ENCODE results near the gene IL23A. TPM values are rescaled to one million over a fixed set of nuclear protein-coding genes. Genes with fewer than 3 reads are reported as not detected.

IL23A gene
- total and polyA plus RNA-seq, 2 of the 13 experiments (the other 11 are each of a cell fraction or from before 2014, with no cell fraction given): 0.33 to 0.35 TPM

DNA sequence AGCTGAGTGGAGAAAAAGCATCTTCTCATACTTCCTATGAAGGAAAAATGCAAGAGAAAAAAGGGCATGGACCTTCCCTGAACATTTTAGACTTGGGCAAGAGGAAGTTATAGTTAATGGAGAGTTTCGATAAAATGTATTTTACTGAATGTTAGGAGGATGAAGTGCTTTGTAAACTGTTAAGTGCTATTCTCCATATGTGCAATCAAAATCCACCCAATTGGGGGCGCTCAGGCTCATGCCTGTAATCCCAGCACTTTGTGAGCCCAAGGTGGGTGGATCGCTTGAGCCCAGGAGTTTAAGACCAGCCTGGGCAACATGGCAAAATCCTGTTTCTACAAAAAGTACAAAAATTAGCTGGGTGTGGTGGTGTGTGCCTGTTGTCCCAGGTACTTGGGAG, 21.0 kb upstream of the IL23A start:
- intact Hi-C loops (cut with micrococcal nuclease; ENCODE audit: unreplicated experiment): loop anchor here (2.0 kb wide), 1 partner anchor 17 kb away; the partner anchor contains the start of gene CS
- Histone ChIP-seq H3K4me2 (ENCODE audit: low read depth, low read length) (no peak overlapping the region), H3K4me3 (replicated peaks in 1 of 3; ENCODE audit: insufficient read depth in 1 of 3, low read depth in 2 of 3, low read length in 3 of 3) (no peak overlapping the region), H3K36me3 (replicated peaks in 1 of 2; ENCODE audit: control insufficient read depth in 1 of 2, insufficient read depth in 2 of 2, low read length in 2 of 2) (peaks cover 4 to 17% of the 10 kb centered on the region in 2 experiments; a peak in 3 of 5 replicates), H3K9me3 (ENCODE audit: low read length) (no peaks in the 10 kb centered on the region), H3K79me2 (ENCODE audit: insufficient read depth, low read length) (peaks cover 17% of the 10 kb centered on the region), H2AFZ (ENCODE audit: low read length) (no peak overlapping the region), H3K27me3 (ENCODE audit: control insufficient read depth in 1 of 2, insufficient read depth in 2 of 2, low read length in 2 of 2) (no peaks in the 10 kb centered on the region; a peak in 1 of 5 replicates), H3K4me1 (ENCODE audit: insufficient read depth, low read length) (peaks cover 24% of the 10 kb centered on the region), H3K9ac (ENCODE audit: insufficient read depth, low read depth, low read length) (no peak overlapping the region), H4K20me1 (ENCODE audit: insufficient read depth, low read length) (no peaks in the 10 kb centered on the region), H3K27ac (ENCODE audit: extremely low read length, insufficient read depth, low read length) (no peak overlapping the region)
- in situ Hi-C loops (cut with HindIII; ENCODE audit: extremely low pct_ligation_motif_present, low pct_unique_long_range_greater_than_20kb): loop anchor here (5.0 kb wide), 1 partner anchor 145 kb away; no protein-coding TSS in a partner anchor
- WGBS (ENCODE audit: low lambda C conversion rate): 94% methylated on average over 3 of the region's 3 CpGs
- CTCF ChIA-PET (ENCODE audit: low intra/inter-chr PET ratio, low total read pairs): no interaction called here
- TF ChIP-seq, protein P1, sequence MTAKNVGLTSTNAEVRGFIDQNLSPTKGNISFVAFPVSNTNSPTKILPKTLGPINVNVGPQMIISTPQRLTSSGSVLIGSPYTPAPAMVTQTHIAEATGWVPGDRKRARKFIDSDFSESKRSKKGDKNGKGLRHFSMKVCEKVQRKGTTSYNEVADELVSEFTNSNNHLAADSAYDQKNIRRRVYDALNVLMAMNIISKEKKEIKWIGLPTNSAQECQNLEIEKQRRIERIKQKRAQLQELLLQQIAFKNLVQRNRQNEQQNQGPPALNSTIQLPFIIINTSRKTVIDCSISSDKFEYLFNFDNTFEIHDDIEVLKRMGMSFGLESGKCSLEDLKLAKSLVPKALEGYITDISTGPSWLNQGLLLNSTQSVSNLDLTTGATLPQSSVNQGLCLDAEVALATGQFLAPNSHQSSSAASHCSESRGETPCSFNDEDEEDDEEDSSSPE (CRISPR knock-in tag; IDR thresholded peaks at IDR 0.05): no peak
- TF ChIP-seq, protein P2, sequence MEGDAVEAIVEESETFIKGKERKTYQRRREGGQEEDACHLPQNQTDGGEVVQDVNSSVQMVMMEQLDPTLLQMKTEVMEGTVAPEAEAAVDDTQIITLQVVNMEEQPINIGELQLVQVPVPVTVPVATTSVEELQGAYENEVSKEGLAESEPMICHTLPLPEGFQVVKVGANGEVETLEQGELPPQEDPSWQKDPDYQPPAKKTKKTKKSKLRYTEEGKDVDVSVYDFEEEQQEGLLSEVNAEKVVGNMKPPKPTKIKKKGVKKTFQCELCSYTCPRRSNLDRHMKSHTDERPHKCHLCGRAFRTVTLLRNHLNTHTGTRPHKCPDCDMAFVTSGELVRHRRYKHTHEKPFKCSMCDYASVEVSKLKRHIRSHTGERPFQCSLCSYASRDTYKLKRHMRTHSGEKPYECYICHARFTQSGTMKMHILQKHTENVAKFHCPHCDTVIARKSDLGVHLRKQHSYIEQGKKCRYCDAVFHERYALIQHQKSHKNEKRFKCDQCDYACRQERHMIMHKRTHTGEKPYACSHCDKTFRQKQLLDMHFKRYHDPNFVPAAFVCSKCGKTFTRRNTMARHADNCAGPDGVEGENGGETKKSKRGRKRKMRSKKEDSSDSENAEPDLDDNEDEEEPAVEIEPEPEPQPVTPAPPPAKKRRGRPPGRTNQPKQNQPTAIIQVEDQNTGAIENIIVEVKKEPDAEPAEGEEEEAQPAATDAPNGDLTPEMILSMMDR (CRISPR knock-in tag; IDR thresholded peaks at IDR 0.05): peak; percentile 14; the same call in 1 of the 2 replicates
- peak; percentile 32; the same call in 1 of the 2 replicates for TF ChIP-seq STAG1 (CRISPR knock-in tag; IDR thresholded peaks at IDR 0.05)
- no TSS peak for BruUV-seq (replicated peaks)
- POLR2A ChIA-PET: interaction anchor here (3.8 kb wide), 1 partner anchor 16 kb away, joined by 71 read pairs; the partner anchor contains the start of gene PAN2
- FAIRE-seq (no peak), DNase-seq (ENCODE audit: low spot score) (no peak), ATAC-seq (no peak)

DNA sequence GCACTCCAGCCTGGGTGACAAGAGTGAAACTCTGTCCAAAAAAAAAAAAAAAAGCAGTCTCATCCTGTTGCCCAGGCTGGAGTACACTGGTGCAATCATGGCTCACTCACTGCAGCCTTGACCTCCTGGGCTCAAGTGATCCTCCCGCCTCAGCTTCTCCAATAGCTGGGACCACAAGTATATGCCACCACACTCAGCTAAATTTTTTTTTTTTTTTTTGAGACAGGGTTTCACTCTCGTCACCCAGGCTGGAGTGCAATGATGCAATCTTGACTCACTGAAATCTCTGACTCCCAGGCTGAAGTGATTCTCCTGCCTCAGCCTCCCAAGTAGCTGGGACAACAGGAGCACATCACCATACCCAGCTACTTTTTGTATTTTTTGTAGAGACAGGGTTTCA, 17.7 kb upstream of the IL23A start:
- in situ Hi-C loops (cut with HindIII; ENCODE audit: extremely low pct_ligation_motif_present, low pct_unique_long_range_greater_than_20kb): no loop called here
- Histone ChIP-seq H3K27me3 (ENCODE audit: control insufficient read depth in 1 of 2, insufficient read depth in 2 of 2, low read length in 2 of 2) (no peaks in the 10 kb centered on the region), H3K79me2 (ENCODE audit: insufficient read depth, low read length) (no peaks in the 10 kb centered on the region), H3K4me1 (ENCODE audit: insufficient read depth, low read length) (peaks cover 25% of the 10 kb centered on the region), H3K36me3 (replicated peaks in 1 of 2; ENCODE audit: control insufficient read depth in 1 of 2, insufficient read depth in 2 of 2, low read length in 2 of 2) (peaks cover 13 to 46% of the 10 kb centered on the region in 2 experiments; a peak in 4 of 5 replicates), H4K20me1 (ENCODE audit: insufficient read depth, low read length) (no peaks in the 10 kb centered on the region), H3K4me3 (replicated peaks in 1 of 3; ENCODE audit: insufficient read depth in 1 of 3, low read depth in 2 of 3, low read length in 3 of 3) (no peak overlapping the region), H3K27ac (ENCODE audit: extremely low read length, insufficient read depth, low read length) (no peak overlapping the region), H3K9ac (ENCODE audit: insufficient read depth, low read depth, low read length) (no peak overlapping the region), H3K4me2 (ENCODE audit: low read depth, low read length) (no peak overlapping the region), H2AFZ (ENCODE audit: low read length) (no peak overlapping the region), H3K9me3 (ENCODE audit: low read length) (no peaks in the 10 kb centered on the region)
- ChIA-PET POLR2A (interaction anchor here (0.9 kb wide), 1 partner anchor 13 kb away, joined by 4 read pairs; the partner anchor contains the start of gene PAN2), CTCF (ENCODE audit: low intra/inter-chr PET ratio, low total read pairs) (no interaction called here)
- no peak for FAIRE-seq
- DNase-seq (ENCODE audit: low spot score): no peak
- WGBS (ENCODE audit: low lambda C conversion rate): 93% methylated on average over 2 of the region's 2 CpGs
- intact Hi-C loops (cut with micrococcal nuclease; ENCODE audit: unreplicated experiment): no loop called here
- ATAC-seq: no peak
- BruUV-seq (replicated peaks): no TSS peak
- TF ChIP-seq, protein P3, sequence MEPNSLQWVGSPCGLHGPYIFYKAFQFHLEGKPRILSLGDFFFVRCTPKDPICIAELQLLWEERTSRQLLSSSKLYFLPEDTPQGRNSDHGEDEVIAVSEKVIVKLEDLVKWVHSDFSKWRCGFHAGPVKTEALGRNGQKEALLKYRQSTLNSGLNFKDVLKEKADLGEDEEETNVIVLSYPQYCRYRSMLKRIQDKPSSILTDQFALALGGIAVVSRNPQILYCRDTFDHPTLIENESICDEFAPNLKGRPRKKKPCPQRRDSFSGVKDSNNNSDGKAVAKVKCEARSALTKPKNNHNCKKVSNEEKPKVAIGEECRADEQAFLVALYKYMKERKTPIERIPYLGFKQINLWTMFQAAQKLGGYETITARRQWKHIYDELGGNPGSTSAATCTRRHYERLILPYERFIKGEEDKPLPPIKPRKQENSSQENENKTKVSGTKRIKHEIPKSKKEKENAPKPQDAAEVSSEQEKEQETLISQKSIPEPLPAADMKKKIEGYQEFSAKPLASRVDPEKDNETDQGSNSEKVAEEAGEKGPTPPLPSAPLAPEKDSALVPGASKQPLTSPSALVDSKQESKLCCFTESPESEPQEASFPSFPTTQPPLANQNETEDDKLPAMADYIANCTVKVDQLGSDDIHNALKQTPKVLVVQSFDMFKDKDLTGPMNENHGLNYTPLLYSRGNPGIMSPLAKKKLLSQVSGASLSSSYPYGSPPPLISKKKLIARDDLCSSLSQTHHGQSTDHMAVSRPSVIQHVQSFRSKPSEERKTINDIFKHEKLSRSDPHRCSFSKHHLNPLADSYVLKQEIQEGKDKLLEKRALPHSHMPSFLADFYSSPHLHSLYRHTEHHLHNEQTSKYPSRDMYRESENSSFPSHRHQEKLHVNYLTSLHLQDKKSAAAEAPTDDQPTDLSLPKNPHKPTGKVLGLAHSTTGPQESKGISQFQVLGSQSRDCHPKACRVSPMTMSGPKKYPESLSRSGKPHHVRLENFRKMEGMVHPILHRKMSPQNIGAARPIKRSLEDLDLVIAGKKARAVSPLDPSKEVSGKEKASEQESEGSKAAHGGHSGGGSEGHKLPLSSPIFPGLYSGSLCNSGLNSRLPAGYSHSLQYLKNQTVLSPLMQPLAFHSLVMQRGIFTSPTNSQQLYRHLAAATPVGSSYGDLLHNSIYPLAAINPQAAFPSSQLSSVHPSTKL (CRISPR knock-in tag; IDR thresholded peaks at IDR 0.05): no peak
- 0 out of 2 replicates have a peak, but pooled peaks have one; percentile 9 for TF ChIP-seq CEBPG (CRISPR knock-in tag; IDR thresholded peaks at IDR 0.05)
- TF ChIP-seq, protein P4, sequence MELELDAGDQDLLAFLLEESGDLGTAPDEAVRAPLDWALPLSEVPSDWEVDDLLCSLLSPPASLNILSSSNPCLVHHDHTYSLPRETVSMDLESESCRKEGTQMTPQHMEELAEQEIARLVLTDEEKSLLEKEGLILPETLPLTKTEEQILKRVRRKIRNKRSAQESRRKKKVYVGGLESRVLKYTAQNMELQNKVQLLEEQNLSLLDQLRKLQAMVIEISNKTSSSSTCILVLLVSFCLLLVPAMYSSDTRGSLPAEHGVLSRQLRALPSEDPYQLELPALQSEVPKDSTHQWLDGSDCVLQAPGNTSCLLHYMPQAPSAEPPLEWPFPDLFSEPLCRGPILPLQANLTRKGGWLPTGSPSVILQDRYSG (CRISPR knock-in tag; IDR thresholded peaks at IDR 0.05): no peak
- TF ChIP-seq, protein P5, sequence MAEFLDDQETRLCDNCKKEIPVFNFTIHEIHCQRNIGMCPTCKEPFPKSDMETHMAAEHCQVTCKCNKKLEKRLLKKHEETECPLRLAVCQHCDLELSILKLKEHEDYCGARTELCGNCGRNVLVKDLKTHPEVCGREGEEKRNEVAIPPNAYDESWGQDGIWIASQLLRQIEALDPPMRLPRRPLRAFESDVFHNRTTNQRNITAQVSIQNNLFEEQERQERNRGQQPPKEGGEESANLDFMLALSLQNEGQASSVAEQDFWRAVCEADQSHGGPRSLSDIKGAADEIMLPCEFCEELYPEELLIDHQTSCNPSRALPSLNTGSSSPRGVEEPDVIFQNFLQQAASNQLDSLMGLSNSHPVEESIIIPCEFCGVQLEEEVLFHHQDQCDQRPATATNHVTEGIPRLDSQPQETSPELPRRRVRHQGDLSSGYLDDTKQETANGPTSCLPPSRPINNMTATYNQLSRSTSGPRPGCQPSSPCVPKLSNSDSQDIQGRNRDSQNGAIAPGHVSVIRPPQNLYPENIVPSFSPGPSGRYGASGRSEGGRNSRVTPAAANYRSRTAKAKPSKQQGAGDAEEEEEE (CRISPR knock-in tag; IDR thresholded peaks at IDR 0.05; ENCODE audit: borderline replicate concordance): no peak

Data from HepG2 (cell line).